ENCODE results near the gene KRTAP5-10.
"Not testable (repeated sequence)": the region's sequence is repeated elsewhere in the genome, so short reads cannot be mapped to it uniquely, and the experiment has no call there.

GRCh38 chr11:71603221-71603620, 37.9 kb downstream of the KRTAP5-10 start:
- not testable (repeated sequence) for TF ChIP-seq EP300 (IDR thresholded peaks at IDR 0.05); BHLHE40 (IDR thresholded peaks at IDR 0.05; ENCODE audit: low read depth, low read length); CTCF (IDR thresholded peaks at IDR 0.05); MYC (IDR thresholded peaks at IDR 0.05; ENCODE audit: borderline replicate concordance, low read length); USF2 (IDR thresholded peaks at IDR 0.05); PHF8 (IDR thresholded peaks at IDR 0.05; ENCODE audit: borderline replicate concordance, low read depth)
